SK-N-MC (cell line): ENCODE data around the gene GALNT9.

Source experiments
- DNase-seq: peaks from one replicate; pipeline ENCODE4 v3.0.0-alpha.2; 2011; ENCODE audit warnings: low read depth, low spot score
- H3K27ac ChIP-seq: fragments of 200-600 bp; sonication (generic); 2 replicates; pipeline ENCODE4 v1.5.1; 2016; ENCODE audit warnings: mixed run types
- H3K36me3 ChIP-seq: fragments of 200-600 bp; sonication (generic); 2 replicates; pipeline ENCODE4 v1.6.1; 2017; ENCODE audit warnings: antibody characterized with exemption, low read length, mixed read lengths; ENCODE audit not compliant: insufficient read depth
- H3K4me3 ChIP-seq: fragments of 200-600 bp; sonication (generic); 2 replicates; pipeline ENCODE4 v1.5.1; 2016
- H3K9ac ChIP-seq: fragments of 200-600 bp; sonication (generic); 2 replicates; pipeline ENCODE4 v1.8.0; 2017; ENCODE audit warnings: mixed run types, mixed read lengths; ENCODE audit not compliant: insufficient read length
- H3K9me3 ChIP-seq: fragments of 200-600 bp; sonication (generic); 2 replicates; pipeline ENCODE4 v1.6.1; 2017; ENCODE audit warnings: low read depth, mild to moderate bottlenecking, antibody characterized with exemption, low read length, moderate library complexity, mixed read lengths
- EZH2 ChIP-seq: fragments of 200-600 bp; sonication (generic); IDR thresholded peaks from one replicate; pipeline ENCODE4 v1.6.1; 2017; ENCODE audit warnings: antibody characterized with exemption
- FOXP2 ChIP-seq: optimal IDR thresholded peaks from 2 replicates; pipeline ENCODE3; 2011; ENCODE audit warnings: mild to moderate bottlenecking, moderate library complexity; ENCODE audit not compliant: insufficient read depth; ENCODE audit errors: extremely low read length, control extremely low read depth
- POLR2AphosphoS5 ChIP-seq: IDR thresholded peaks from 2 replicates; pipeline ENCODE4 v1.6.1; 2012; ENCODE audit warnings: mild to moderate bottlenecking, low read depth, low read length, borderline replicate concordance

GALNT9 gene

GRCh38 chr12:132321321-132322118 is 7.9 kb downstream of the GALNT9 start:
- Histone ChIP-seq H3K27ac (no peak overlapping the region), H3K9me3 (no peaks in the 10 kb centered on the region), H3K4me3 (no peak overlapping the region), H3K36me3 (no peaks in the 10 kb centered on the region), H3K9ac (no peak overlapping the region)
- TF ChIP-seq EZH2 (no peak), POLR2AphosphoS5 (no peak), FOXP2 (no peak)
- DNase-seq = no peak

- TF ChIP-seq POLR2AphosphoS5 (no peak), EZH2 (no peak)
- no peak for DNase-seq
- Histone ChIP-seq H3K4me3 (no peak overlapping the region), H3K36me3 (no peaks in the 10 kb centered on the region), H3K27ac (no peak overlapping the region), H3K9ac (no peak overlapping the region), H3K9me3 (no peaks in the 10 kb centered on the region)
Measured at GRCh38 chr12:132320767-132321211, 8.6 kb downstream of the GALNT9 start.

GRCh38 chr12:132319991-132320570 is 9.3 kb downstream of the GALNT9 start:
- H3K9ac ChIP-seq = no peak overlapping the region
- no peaks in the 10 kb centered on the region for H3K36me3 ChIP-seq
- H3K4me3 ChIP-seq = no peak overlapping the region
- no peak for TF ChIP-seq EZH2
- no peak for TF ChIP-seq POLR2AphosphoS5
- TF ChIP-seq FOXP2 = no peak
- H3K9me3 ChIP-seq = no peaks in the 10 kb centered on the region
- H3K27ac ChIP-seq = no peak overlapping the region
- DNase-seq = no peak

- H3K27ac ChIP-seq = no peak overlapping the region
- no peak overlapping the region for H3K9ac ChIP-seq
- DNase-seq = no peak
- no peaks in the 10 kb centered on the region for H3K9me3 ChIP-seq
- H3K36me3 ChIP-seq = no peaks in the 10 kb centered on the region
- TF ChIP-seq FOXP2 (no peak), POLR2AphosphoS5 (no peak), EZH2 (no peak)
- no peak overlapping the region for H3K4me3 ChIP-seq
Measured at GRCh38 chr12:132319359-132319950, 9.9 kb downstream of the GALNT9 start.

GRCh38 chr12:132318618-132319033 is 10.8 kb downstream of the GALNT9 start:
- Histone ChIP-seq H3K9ac (no peak overlapping the region), H3K9me3 (no peaks in the 10 kb centered on the region), H3K4me3 (no peak overlapping the region), H3K27ac (no peak overlapping the region), H3K36me3 (no peaks in the 10 kb centered on the region)
- no peak for DNase-seq
- TF ChIP-seq FOXP2 (no peak), POLR2AphosphoS5 (no peak), EZH2 (no peak)

- Histone ChIP-seq H3K9me3 (no peaks in the 10 kb centered on the region), H3K36me3 (no peaks in the 10 kb centered on the region), H3K9ac (no peak overlapping the region), H3K27ac (no peak overlapping the region), H3K4me3 (no peak overlapping the region)
- TF ChIP-seq POLR2AphosphoS5 (no peak), EZH2 (no peak), FOXP2 (no peak)
- no peak for DNase-seq
Measured at GRCh38 chr12:132318135-132318534, 11.3 kb downstream of the GALNT9 start.

GRCh38 chr12:132317233-132317938 is 12.0 kb downstream of the GALNT9 start:
- no peak overlapping the region for H3K9ac ChIP-seq
- no peak overlapping the region for H3K27ac ChIP-seq
- TF ChIP-seq FOXP2 (no peak), POLR2AphosphoS5 (no peak), EZH2 (no peak)
- no peak overlapping the region for H3K4me3 ChIP-seq
- no peaks in the 10 kb centered on the region for H3K36me3 ChIP-seq
- no peaks in the 10 kb centered on the region for H3K9me3 ChIP-seq
- no peak for DNase-seq

GRCh38 chr12:132316497-132317232 is 12.7 kb downstream of the GALNT9 start:
- Histone ChIP-seq H3K9ac (no peak overlapping the region), H3K27ac (no peak overlapping the region), H3K4me3 (no peak overlapping the region), H3K9me3 (no peaks in the 10 kb centered on the region), H3K36me3 (no peaks in the 10 kb centered on the region)
- no peak for DNase-seq
- no peak for TF ChIP-seq FOXP2

- no peak overlapping the region for H3K27ac ChIP-seq
- no peak for DNase-seq
- no peak overlapping the region for H3K4me3 ChIP-seq
- TF ChIP-seq EZH2 (no peak), POLR2AphosphoS5 (no peak), FOXP2 (no peak)
- no peaks in the 10 kb centered on the region for H3K9me3 ChIP-seq
- H3K9ac ChIP-seq = no peak overlapping the region
- H3K36me3 ChIP-seq = no peaks in the 10 kb centered on the region
Measured at GRCh38 chr12:132315951-132316350, 13.4 kb downstream of the GALNT9 start.
